Measurements from ENCODE around the gene HMX1.

- TF ChIP-seq POLR2A (IDR thresholded peaks at IDR 0.05) (no peak), CTCF (IDR thresholded peaks at IDR 0.05) (no peak)
Measured at GRCh38 chr4:8838296-8838960, 33.2 kb downstream of the HMX1 start.
